GM10847 (cell line): ENCODE measurements around the gene ADARB1.

Source experiments
- POLR2A ChIP-seq: IDR thresholded peaks from 2 replicates; pipeline ENCODE4 v1.6.1; 2011; ENCODE audit not compliant: insufficient read length; ENCODE audit errors: extremely low read depth

ADARB1 gene

GRCh38 chr21:45059121-45059520 lies 15.3 kb upstream of the ADARB1 start:
- no peak for TF ChIP-seq POLR2A

- no peak for TF ChIP-seq POLR2A
These were observed 14.3 kb upstream of the ADARB1 start for GRCh38 chr21:45060089-45060488.

- TF ChIP-seq POLR2A: no peak
These were observed 13.6 kb upstream of the ADARB1 start for GRCh38 chr21:45060675-45061311.

GRCh38 chr21:45064091-45064490 lies 10.3 kb upstream of the ADARB1 start:
- TF ChIP-seq POLR2A: no peak

GRCh38 chr21:45064618-45065399 lies 9.6 kb upstream of the ADARB1 start:
- no peak for TF ChIP-seq POLR2A

GRCh38 chr21:45067462-45068285 lies 6.7 kb upstream of the ADARB1 start:
- TF ChIP-seq POLR2A: no peak

GRCh38 chr21:45069085-45069484 lies 5.3 kb upstream of the ADARB1 start:
- no peak for TF ChIP-seq POLR2A

GRCh38 chr21:45069711-45070110 lies 4.7 kb upstream of the ADARB1 start:
- no peak for TF ChIP-seq POLR2A

- TF ChIP-seq POLR2A: no peak
These were observed 3.1 kb upstream of the ADARB1 start for GRCh38 chr21:45071078-45071873.

GRCh38 chr21:45071874-45072737 lies 2.3 kb upstream of the ADARB1 start:
- TF ChIP-seq POLR2A: no peak

- no peak for TF ChIP-seq POLR2A
These were observed 1.6 kb upstream of the ADARB1 start for GRCh38 chr21:45072738-45073300.

- no peak for TF ChIP-seq POLR2A
These were observed 906 bp upstream of the ADARB1 start for GRCh38 chr21:45073301-45074047.
